SK-N-SH treated with all-trans-retinoic acid at 6 μM for 48 hours (cell line): ENCODE measurements around the gene ITPKB.

Source experiments
- ATAC-seq: fragments of 200-7000 bp; cut with Tn5 transposase; 3 replicates; pipeline ENCODE4 v1.9.1; 2020; ENCODE audit warnings: mild to moderate bottlenecking, moderate library complexity
- ARNTL ChIP-seq: fragments of 450-650 bp; formaldehyde crosslinking; IDR thresholded peaks from 2 replicates; pipeline ENCODE4 v1.5.0; 2020; ENCODE audit warnings: low read depth, mild to moderate bottlenecking, moderate library complexity, borderline replicate concordance
- BACH2 ChIP-seq: fragments of 250-450 bp; sonication (Bioruptor Pico); IDR thresholded peaks from 2 replicates; pipeline ENCODE4 v1.9.0; 2021; ENCODE audit warnings: mild to moderate bottlenecking, borderline replicate concordance
- CREB5 ChIP-seq: fragments of 250-450 bp; sonication (Bioruptor Pico); IDR thresholded peaks from 2 replicates; pipeline ENCODE4 v1.5.1; 2020; ENCODE audit warnings: low read depth, mild to moderate bottlenecking, moderate library complexity
- CSDC2 ChIP-seq: fragments of 250-450 bp; sonication (Bioruptor Pico); IDR thresholded peaks from 2 replicates; pipeline ENCODE4 v1.5.0; 2020; ENCODE audit warnings: mild to moderate bottlenecking, moderate library complexity
- CSRNP3 ChIP-seq: fragments of 250-450 bp; sonication (Bioruptor Pico); IDR thresholded peaks from 2 replicates; pipeline ENCODE4 v1.5.1; 2021; ENCODE audit warnings: mild to moderate bottlenecking, moderate library complexity
- ESRRG ChIP-seq: fragments of 250-450 bp; sonication (Bioruptor Pico); IDR thresholded peaks from 2 replicates; pipeline ENCODE4 v1.6.1; 2021; ENCODE audit warnings: mild to moderate bottlenecking
- GLIS3 ChIP-seq: fragments of 250-450 bp; sonication (Bioruptor Pico); IDR thresholded peaks from 2 replicates; pipeline ENCODE4 v1.5.0; 2020; ENCODE audit warnings: mild to moderate bottlenecking, moderate library complexity
- ISL1 ChIP-seq: fragments of 250-450 bp; sonication (Bioruptor Pico); IDR thresholded peaks from 2 replicates; pipeline ENCODE4 v2.1.2; 2022; ENCODE audit warnings: mild to moderate bottlenecking, moderate library complexity
- PATZ1 ChIP-seq: fragments of 250-450 bp; sonication (Bioruptor Pico); IDR thresholded peaks from 2 replicates; pipeline ENCODE4 v1.8.0; 2020; ENCODE audit warnings: mild to moderate bottlenecking, moderate library complexity, borderline replicate concordance
- POU6F1 ChIP-seq: fragments of 250-450 bp; sonication (Bioruptor Pico); IDR thresholded peaks from 2 replicates; pipeline ENCODE4 v1.8.0; 2021; ENCODE audit warnings: low read depth, mild to moderate bottlenecking, moderate library complexity, borderline replicate concordance
- RARB ChIP-seq: fragments of 250-450 bp; sonication (Bioruptor Pico); IDR thresholded peaks from 2 replicates; pipeline ENCODE4 v1.8.0; 2021; ENCODE audit warnings: mild to moderate bottlenecking, moderate library complexity
- TCF4 ChIP-seq: fragments of 250-450 bp; sonication (Bioruptor Pico); IDR thresholded peaks from 2 replicates; pipeline ENCODE4 v1.8.0; 2021; ENCODE audit warnings: mild to moderate bottlenecking, moderate library complexity, borderline replicate concordance
- TOX ChIP-seq: fragments of 250-450 bp; sonication (Bioruptor Pico); IDR thresholded peaks from 2 replicates; pipeline ENCODE4 v1.8.0; 2021; ENCODE audit warnings: mild to moderate bottlenecking, moderate library complexity, borderline replicate concordance
- ZC3H10 ChIP-seq: fragments of 250-450 bp; sonication (Bioruptor Pico); IDR thresholded peaks from 2 replicates; pipeline ENCODE4 v1.5.1; 2021; ENCODE audit warnings: mild to moderate bottlenecking, moderate library complexity
- ZFP3 ChIP-seq: fragments of 250-450 bp; sonication (Bioruptor Pico); IDR thresholded peaks from 2 replicates; pipeline ENCODE4 v1.5.0; 2020; ENCODE audit warnings: mild to moderate bottlenecking, moderate library complexity
- ZFP30 ChIP-seq: fragments of 450-650 bp; formaldehyde crosslinking; IDR thresholded peaks from 2 replicates; pipeline ENCODE4 v1.5.0; 2022; ENCODE audit warnings: mild to moderate bottlenecking, moderate library complexity
- ZNF565 ChIP-seq: fragments of 450-650 bp; formaldehyde crosslinking; conservative IDR thresholded peaks from 2 replicates; pipeline ENCODE4 v1.5.0; 2020; ENCODE audit warnings: low read depth, mild to moderate bottlenecking, moderate library complexity
- ZNF70 ChIP-seq: fragments of 450-650 bp; formaldehyde crosslinking; IDR thresholded peaks from 2 replicates; pipeline ENCODE4 v1.5.0; 2020; ENCODE audit warnings: mild to moderate bottlenecking, moderate library complexity
- ZNF8 ChIP-seq: fragments of 450-650 bp; formaldehyde crosslinking; IDR thresholded peaks from 2 replicates; pipeline ENCODE4 v1.5.0; 2020; ENCODE audit warnings: mild to moderate bottlenecking, moderate library complexity

The ITPKB gene

GRCh38 chr1:226668173-226668560 lies 70.9 kb downstream of the ITPKB start:
- ATAC-seq, result no peak
- TF ChIP-seq ARNTL (CRISPR knock-in tag), result no peak
- TF ChIP-seq RARB, result no peak
- TF ChIP-seq TCF4 (CRISPR knock-in tag), result no peak
- TF ChIP-seq CSRNP3 (CRISPR knock-in tag), result no peak
- no peak for TF ChIP-seq PATZ1 (CRISPR knock-in tag)
- no peak for TF ChIP-seq GLIS3 (CRISPR knock-in tag)
- TF ChIP-seq TOX (CRISPR knock-in tag), result no peak

GRCh38 chr1:226666692-226667091 lies 72.4 kb downstream of the ITPKB start:
- no peak for TF ChIP-seq CSRNP3 (CRISPR knock-in tag)
- no peak for TF ChIP-seq ESRRG (CRISPR knock-in tag)

GRCh38 chr1:226666164-226666506 lies 72.9 kb downstream of the ITPKB start:
- ATAC-seq, result no peak

More at GRCh38 chr1:226666692-226667091, 72.4 kb downstream of the ITPKB start:
- ATAC-seq, result no peak

GRCh38 chr1:226665505-226666163 lies 73.4 kb downstream of the ITPKB start:
- ATAC-seq, result no peak
- TF ChIP-seq PATZ1 (CRISPR knock-in tag), result no peak
- TF ChIP-seq CREB5 (CRISPR knock-in tag), result no peak
- TF ChIP-seq ESRRG (CRISPR knock-in tag), result no peak
- TF ChIP-seq ZFP30 (CRISPR knock-in tag), result no peak
- no peak for TF ChIP-seq ISL1

More at GRCh38 chr1:226666164-226666506, 72.9 kb downstream of the ITPKB start:
- TF ChIP-seq ZFP30 (CRISPR knock-in tag) (no peak), TOX (CRISPR knock-in tag) (no peak), TCF4 (CRISPR knock-in tag) (no peak), POU6F1 (CRISPR knock-in tag) (no peak), ZFP3 (no peak), ESRRG (CRISPR knock-in tag) (no peak), BACH2 (no peak), GLIS3 (CRISPR knock-in tag) (no peak), ISL1 (no peak), ZNF8 (CRISPR knock-in tag) (no peak), RARB (no peak), ZC3H10 (CRISPR knock-in tag) (no peak), PATZ1 (CRISPR knock-in tag) (no peak), CSDC2 (CRISPR knock-in tag) (no peak), ZNF70 (CRISPR knock-in tag) (no peak), ZNF565 (no peak)
